ENCODE data around the gene HELT.
"Not testable (repeated sequence)": the region's sequence is repeated elsewhere in the genome, so short reads cannot be mapped to it uniquely, and the experiment has no call there.

DNA sequence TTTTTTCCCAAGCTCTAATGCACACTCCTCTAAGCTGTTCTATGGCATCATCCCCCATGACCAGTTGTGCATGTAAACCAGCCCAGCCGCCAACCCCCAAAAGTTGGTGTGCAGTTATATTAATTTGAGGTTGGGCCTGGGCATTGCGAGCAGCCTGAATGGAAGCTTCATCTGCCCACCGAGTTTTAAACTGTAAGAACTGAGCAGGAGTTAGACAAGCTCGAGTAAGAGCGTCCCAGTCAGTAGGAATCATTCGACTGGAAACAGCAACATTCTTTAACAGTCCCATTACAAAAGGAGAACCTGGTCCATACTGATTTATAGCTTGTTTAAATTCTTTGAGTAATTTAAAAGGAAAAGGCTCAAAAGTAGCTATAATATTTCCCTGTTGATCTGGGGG, 32.0 kb downstream of the HELT start:
- TF ChIP-seq POLR2A (IDR thresholded peaks at IDR 0.05; ENCODE audit: low read depth); POLR2AphosphoS5 (IDR thresholded peaks at IDR 0.05): not testable (repeated sequence)
- TF ChIP-seq, protein P1, sequence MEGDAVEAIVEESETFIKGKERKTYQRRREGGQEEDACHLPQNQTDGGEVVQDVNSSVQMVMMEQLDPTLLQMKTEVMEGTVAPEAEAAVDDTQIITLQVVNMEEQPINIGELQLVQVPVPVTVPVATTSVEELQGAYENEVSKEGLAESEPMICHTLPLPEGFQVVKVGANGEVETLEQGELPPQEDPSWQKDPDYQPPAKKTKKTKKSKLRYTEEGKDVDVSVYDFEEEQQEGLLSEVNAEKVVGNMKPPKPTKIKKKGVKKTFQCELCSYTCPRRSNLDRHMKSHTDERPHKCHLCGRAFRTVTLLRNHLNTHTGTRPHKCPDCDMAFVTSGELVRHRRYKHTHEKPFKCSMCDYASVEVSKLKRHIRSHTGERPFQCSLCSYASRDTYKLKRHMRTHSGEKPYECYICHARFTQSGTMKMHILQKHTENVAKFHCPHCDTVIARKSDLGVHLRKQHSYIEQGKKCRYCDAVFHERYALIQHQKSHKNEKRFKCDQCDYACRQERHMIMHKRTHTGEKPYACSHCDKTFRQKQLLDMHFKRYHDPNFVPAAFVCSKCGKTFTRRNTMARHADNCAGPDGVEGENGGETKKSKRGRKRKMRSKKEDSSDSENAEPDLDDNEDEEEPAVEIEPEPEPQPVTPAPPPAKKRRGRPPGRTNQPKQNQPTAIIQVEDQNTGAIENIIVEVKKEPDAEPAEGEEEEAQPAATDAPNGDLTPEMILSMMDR (IDR thresholded peaks at IDR 0.05), result not testable (repeated sequence)

Data from esophagus muscularis mucosa (tissue), 3 donors.